Hippocampal formation (tissue), 2 donors: ENCODE data around the gene ETFBKMT.
"Not testable (repeated sequence)": the region's sequence is repeated elsewhere in the genome, so short reads cannot be mapped to it uniquely, and the experiment has no call there.

Source experiments
- DNase-seq, 2 donors: peaks; one replicate each; lab custom pipeline; 2025; lab: John Stamatoyannopoulos, UW

The ETFBKMT gene

GRCh38 chr12:31655792-31656191, 3.7 kb upstream of the ETFBKMT start:
- no peak for DNase-seq

GRCh38 chr12:31658471-31659086, 909 bp upstream of the ETFBKMT start:
- no peak for DNase-seq

- DNase-seq = no peak
Observed at GRCh38 chr12:31662176-31662849, 2.8 kb downstream of the ETFBKMT start.

GRCh38 chr12:31663576-31663975, 4.1 kb downstream of the ETFBKMT start:
- no peak for DNase-seq

GRCh38 chr12:31664038-31664437, 4.5 kb downstream of the ETFBKMT start:
- DNase-seq = no peak

- DNase-seq = no peak
Observed at GRCh38 chr12:31669020-31669419, 9.5 kb downstream of the ETFBKMT start.

- not testable (repeated sequence) for DNase-seq
Observed at GRCh38 chr12:31669582-31669981, 10.1 kb downstream of the ETFBKMT start.

- no peak for DNase-seq
Observed at GRCh38 chr12:31672521-31672920, 13.0 kb downstream of the ETFBKMT start.

GRCh38 chr12:31682136-31682962, 22.9 kb downstream of the ETFBKMT start:
- no peak for DNase-seq

GRCh38 chr12:31685801-31686200, 26.3 kb downstream of the ETFBKMT start:
- DNase-seq = no peak

GRCh38 chr12:31687101-31687527, 27.6 kb downstream of the ETFBKMT start:
- DNase-seq = no peak

GRCh38 chr12:31689921-31690320, 30.4 kb downstream of the ETFBKMT start:
- DNase-seq = not testable (repeated sequence)

- no peak for DNase-seq
Observed at GRCh38 chr12:31702047-31702446, 42.6 kb downstream of the ETFBKMT start.

- no peak for DNase-seq
Observed at GRCh38 chr12:31705621-31706020, 46.1 kb downstream of the ETFBKMT start.

GRCh38 chr12:31708118-31708517, 48.6 kb downstream of the ETFBKMT start:
- not testable (repeated sequence) for DNase-seq

GRCh38 chr12:31710021-31710818, 50.7 kb downstream of the ETFBKMT start:
- no peak for DNase-seq

- DNase-seq = no peak
Observed at GRCh38 chr12:31712877-31713276, 53.4 kb downstream of the ETFBKMT start.

- DNase-seq = no peak
Observed at GRCh38 chr12:31714406-31715271, 55.2 kb downstream of the ETFBKMT start.

GRCh38 chr12:31715283-31715825, 55.9 kb downstream of the ETFBKMT start:
- DNase-seq = peak in 1 of 2 donors; percentile 30

GRCh38 chr12:31716998-31717397, 57.5 kb downstream of the ETFBKMT start:
- not testable (repeated sequence) for DNase-seq
